ENCODE results near the gene CCDC15.

- TF ChIP-seq CTCF (conservative IDR thresholded peaks at IDR 0.05; ENCODE audit: low read depth in 2 of 2) = peak; percentile 41 to 46
- no peak for TF ChIP-seq NANOG (IDR thresholded peaks at IDR 0.05; ENCODE audit: borderline replicate concordance)
- no peak for TF ChIP-seq EZH2phosphoT487 (IDR thresholded peaks at IDR 0.05; ENCODE audit: unreplicated experiment)
- no peak for TF ChIP-seq POLR2AphosphoS5 (IDR thresholded peaks at IDR 0.05; ENCODE audit: low read depth)
- TF ChIP-seq REST (IDR thresholded peaks at IDR 0.05; ENCODE audit: unreplicated experiment) = no peak
- no peak for TF ChIP-seq EZH2 (IDR thresholded peaks at IDR 0.05; ENCODE audit: low read depth, unreplicated experiment)
Observed at GRCh38 chr11:124934862-124935547, 19.0 kb upstream of the CCDC15 start.
